ENCODE data around the gene NUCB2. TPM values are rescaled to one million over a fixed set of nuclear protein-coding genes. Genes with fewer than 3 reads are reported as not detected.
"Not testable (repeated sequence)": the region's sequence is repeated elsewhere in the genome, so short reads cannot be mapped to it uniquely, and the experiment has no call there.

NUCB2 gene
- total RNA-seq (2022) (54.5 and 66.6 TPM in 2 replicates), Bru-seq, nascent RNA (percentile 50 among the genes with signal in this experiment), BruChase-seq, experiment 1, labeled RNA remaining after a 2-hour chase (percentile 53 among the genes with signal in this experiment), BruChase-seq, experiment 2, labeled RNA remaining after a 6-hour chase (percentile 60 among the genes with signal in this experiment)
- long read RNA-seq, transcript NUCB2-208 (14 exons, 2,274 nt) = major isoform, 48 of 123 reads
- long read RNA-seq, partial matches to known transcripts = 16 of 123 reads
- long read RNA-seq, other reads (novel, unspliced or antisense) = 55 of 123 reads

- Mint-ChIP-seq H3K4me1 (ENCODE audit: low read depth, unreplicated experiment) (peaks cover 7% of the 10 kb centered on the region), H3K27me3 (ENCODE audit: insufficient read depth, unreplicated experiment) (no peaks in the 10 kb centered on the region), H3K36me3 (ENCODE audit: insufficient read depth, unreplicated experiment) (peaks cover 10% of the 10 kb centered on the region), H3K27ac (ENCODE audit: unreplicated experiment) (peak within 1 kb of the TSS; percentile 21), H3K4me3 (ENCODE audit: unreplicated experiment) (peak within 1 kb of the TSS; percentile 97), H3K9me3 (ENCODE audit: unreplicated experiment) (no peaks in the 10 kb centered on the region)
- H3K4me1 ChIP-seq = peaks cover 14% of the 10 kb centered on the region; the same call in 1 of the 2 replicates
- H3K4me3 ChIP-seq (ENCODE audit: low read depth, low read length) = peak within 1 kb of the TSS; percentile 86
- CTCF ChIA-PET = interaction anchor here (1.6 kb wide), 1 partner anchor 18 kb away, joined by 4 read pairs; no protein-coding TSS in a partner anchor
- no peak for TF ChIP-seq CTCF (IDR thresholded peaks at IDR 0.05; ENCODE audit: insufficient read depth in 1 of 2, low read depth in 1 of 2, low read length in 1 of 2, severe bottlenecking in 1 of 2, unreplicated experiment in 1 of 2)
- POLR2A ChIA-PET = interaction anchor here (0.9 to 1.5 kb wide), 2 partner anchors 68 to 265 kb away, joined by 3 to 11 read pairs; partner anchors contain the start of gene PIK3C2A
- no peaks in the 10 kb centered on the region for H3K27me3 ChIP-seq (replicated peaks; ENCODE audit: control insufficient read depth, insufficient read depth, low read length)
- no TSS peak for BruUV-seq (replicated peaks)
- H3K9me3 ChIP-seq = no peaks in the 10 kb centered on the region
- H3K36me3 ChIP-seq (ENCODE audit: control insufficient read depth, insufficient read depth, low read length) = no peaks in the 10 kb centered on the region
- peak; percentile 98 to 99 for DNase-seq
- intact Hi-C loops (cut with micrococcal nuclease; ENCODE audit: unreplicated experiment) = loop anchor here (2.0 to 5.0 kb wide), 3 partner anchors 39 to 76 kb away; no protein-coding TSS in a partner anchor
These were observed at the start of gene NUCB2 for GRCh38 chr11:17276236-17277023. TSS of gene NUCB2 (plus strand) at chr11:17276739. CDS start at chr11:17295324, 18,585 bp downstream.

DNA sequence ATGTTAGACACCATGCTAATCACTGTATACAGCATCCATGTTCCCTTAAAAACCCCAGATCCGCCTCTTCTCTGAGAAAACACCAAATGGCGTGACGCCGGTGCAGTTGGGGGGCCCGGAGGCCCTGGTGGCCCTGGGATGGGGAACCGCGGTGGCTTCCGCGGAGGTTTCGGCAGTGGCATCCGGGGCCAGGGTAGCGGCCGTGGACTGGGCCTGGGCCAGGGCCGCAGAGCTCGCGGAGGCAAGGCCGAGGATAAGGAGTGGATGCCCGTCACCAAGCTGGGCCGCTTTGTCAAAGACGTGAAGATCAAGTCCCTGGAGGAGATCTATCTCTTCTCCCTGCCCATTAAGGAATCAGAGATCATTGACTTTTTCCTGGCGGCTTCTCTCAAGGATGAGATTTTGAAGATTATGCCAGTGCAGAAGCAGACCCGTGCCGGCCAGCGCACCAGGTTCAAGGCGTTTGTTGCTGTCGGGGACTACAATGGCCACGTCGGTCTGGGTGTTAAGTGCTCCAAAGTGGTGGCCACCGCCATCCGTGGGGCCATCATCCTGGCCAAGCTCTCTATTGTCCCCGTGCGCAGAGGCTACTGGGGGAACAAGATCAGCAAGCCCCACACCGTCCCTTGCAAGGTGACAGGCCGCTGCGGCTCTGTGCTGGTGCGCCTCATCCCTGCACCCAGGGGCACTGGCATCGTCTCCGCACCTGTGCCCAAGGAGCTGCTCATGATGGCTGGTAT, 48.2 kb upstream of the NUCB2 start:
- H3K9me3 ChIP-seq; H3K27ac Mint-ChIP-seq (ENCODE audit: unreplicated experiment); DNase-seq; H3K9me3 Mint-ChIP-seq (ENCODE audit: unreplicated experiment); H3K4me1 ChIP-seq; H3K27me3 Mint-ChIP-seq (ENCODE audit: insufficient read depth, unreplicated experiment); BruUV-seq (replicated peaks); H3K4me3 ChIP-seq (ENCODE audit: low read depth, low read length); POLR2A ChIA-PET; intact Hi-C loops (cut with micrococcal nuclease; ENCODE audit: unreplicated experiment); H3K27me3 ChIP-seq (replicated peaks; ENCODE audit: control insufficient read depth, insufficient read depth, low read length); H3K36me3 ChIP-seq (ENCODE audit: control insufficient read depth, insufficient read depth, low read length); H3K36me3 Mint-ChIP-seq (ENCODE audit: insufficient read depth, unreplicated experiment); H3K4me3 Mint-ChIP-seq (ENCODE audit: unreplicated experiment); CTCF ChIA-PET: not testable (repeated sequence)
- H3K4me1 Mint-ChIP-seq (ENCODE audit: low read depth, unreplicated experiment) = peaks cover 19% of the 10 kb centered on the region

DNA sequence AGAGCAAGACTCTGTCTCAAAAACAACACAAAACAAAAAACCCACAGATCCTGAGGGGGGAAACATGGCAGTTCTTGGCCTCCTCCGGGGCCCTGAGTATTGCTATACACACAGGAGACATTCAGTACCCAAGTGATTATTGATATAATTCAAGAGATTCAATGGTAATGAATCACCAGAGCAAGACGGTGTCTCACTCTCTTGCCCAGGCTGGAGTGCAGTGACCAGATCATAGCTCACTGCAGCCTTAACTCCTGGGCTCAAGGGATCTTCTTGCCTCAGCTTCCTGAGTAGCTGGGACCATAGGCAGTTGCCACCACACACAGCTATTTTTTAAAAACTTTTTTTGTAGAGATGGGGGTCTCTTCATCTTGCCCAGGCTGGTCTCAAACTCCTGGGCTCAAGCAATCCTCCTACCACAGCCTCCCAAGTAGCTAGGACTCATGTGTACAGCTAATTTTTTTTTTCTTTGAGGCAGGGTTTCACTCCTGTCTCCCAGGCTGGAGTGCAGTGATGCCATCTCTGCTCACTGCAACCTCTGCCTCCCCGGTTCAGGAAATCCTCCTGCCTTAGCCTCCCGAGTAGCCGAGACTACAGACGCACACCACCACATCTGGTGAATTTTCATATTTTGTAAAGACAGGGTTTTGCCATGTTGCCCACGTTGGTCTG, 46.9 kb upstream of the NUCB2 start:
- intact Hi-C loops (cut with micrococcal nuclease; ENCODE audit: unreplicated experiment) = loop anchor here (1.0 to 2.0 kb wide), 3 partner anchors 123 to 244 kb away; no protein-coding TSS in a partner anchor
- no peaks in the 10 kb centered on the region for H3K27me3 Mint-ChIP-seq (ENCODE audit: insufficient read depth, unreplicated experiment)
- CTCF ChIA-PET = interaction anchor here (0.8 to 1.3 kb wide), 6 partner anchors 20 to 157 kb away, joined by 3 to 6 read pairs (median 4); no protein-coding TSS in a partner anchor
- POLR2A ChIA-PET = no interaction called here
- TF ChIP-seq CTCF (IDR thresholded peaks at IDR 0.05; ENCODE audit: insufficient read depth in 1 of 2, low read depth in 1 of 2, low read length in 1 of 2, severe bottlenecking in 1 of 2, unreplicated experiment in 1 of 2) = no peak
- no peaks in the 10 kb centered on the region for H3K27me3 ChIP-seq (replicated peaks; ENCODE audit: control insufficient read depth, insufficient read depth, low read length)
- peaks cover 11% of the 10 kb centered on the region for H3K4me1 Mint-ChIP-seq (ENCODE audit: low read depth, unreplicated experiment)
- H3K4me1 ChIP-seq = no peaks in the 10 kb centered on the region; the same call in 1 of the 2 replicates
- no peak for DNase-seq
- no TSS peak for BruUV-seq (replicated peaks)
- H3K36me3 Mint-ChIP-seq (ENCODE audit: insufficient read depth, unreplicated experiment) = no peaks in the 10 kb centered on the region
- H3K9me3 Mint-ChIP-seq (ENCODE audit: unreplicated experiment) = no peaks in the 10 kb centered on the region
- H3K4me3 Mint-ChIP-seq (ENCODE audit: unreplicated experiment) = no peak overlapping the region
- no peak overlapping the region for H3K4me3 ChIP-seq (ENCODE audit: low read depth, low read length)
- H3K36me3 ChIP-seq (ENCODE audit: control insufficient read depth, insufficient read depth, low read length) = no peaks in the 10 kb centered on the region
- no peaks in the 10 kb centered on the region for H3K9me3 ChIP-seq
- peak overlapping the region; percentile 35 for H3K27ac Mint-ChIP-seq (ENCODE audit: unreplicated experiment)

Measured in Caco-2 (cell line).